MM.1S (cell line): Measurements from ENCODE around the gene FAS.
A peak's percentile ranks its signal among the peaks of the same experiment; 100 is the strongest.

Experiments used
- DNase-seq: peaks from one replicate; pipeline ENCODE4 v3.0.0-alpha.2; 2015
- H2AFZ ChIP-seq: fragments of 300-600 bp; sonication (generic); 2 replicates; pipeline ENCODE4 v1.6.0; 2016; ENCODE audit warnings: antibody characterized with exemption, low read length
- H3F3A ChIP-seq: fragments of 300-600 bp; sonication (generic); 2 replicates; pipeline ENCODE4 v1.6.1; 2016; ENCODE audit warnings: mild to moderate bottlenecking, antibody characterized with exemption, low read length, moderate library complexity, mixed read lengths; ENCODE audit not compliant: insufficient read depth
- H3K27ac ChIP-seq: fragments of 300-600 bp; sonication (generic); 2 replicates; pipeline ENCODE4 v1.5.1; 2016; ENCODE audit warnings: mild to moderate bottlenecking, low read length
- H3K27me3 ChIP-seq: fragments of 300-600 bp; sonication (generic); replicated peaks from 2 replicates; pipeline ENCODE4 v1.6.0; 2016; ENCODE audit warnings: low read length; ENCODE audit not compliant: insufficient read depth
- H3K36me3 ChIP-seq: fragments of 300-600 bp; sonication (generic); replicated peaks from 2 replicates; pipeline ENCODE4 v1.6.1; 2016; ENCODE audit warnings: mild to moderate bottlenecking, low read length, mixed read lengths; ENCODE audit not compliant: insufficient read depth
- H3K4me1 ChIP-seq: fragments of 300-600 bp; sonication (generic); 2 replicates; pipeline ENCODE4 v1.6.1; 2016; ENCODE audit warnings: low read length, mixed read lengths
- H3K4me2 ChIP-seq: fragments of 300-600 bp; sonication (generic); 2 replicates; pipeline ENCODE4 v1.6.0; 2016; ENCODE audit warnings: low read depth, low read length
- H3K4me3 ChIP-seq: fragments of 300-600 bp; sonication (generic); 2 replicates; pipeline ENCODE4 v1.5.1; 2016; ENCODE audit warnings: low read length, mixed read lengths
- H3K79me2 ChIP-seq: fragments of 300-600 bp; sonication (generic); 2 replicates; pipeline ENCODE4 v1.6.1; 2016; ENCODE audit warnings: mixed run types, low read length, mixed read lengths
- H3K9ac ChIP-seq: fragments of 300-600 bp; sonication (generic); 2 replicates; pipeline ENCODE4 v1.6.1; 2016; ENCODE audit warnings: low read length, mixed read lengths
- H3K9me2 ChIP-seq: fragments of 300-600 bp; sonication (generic); replicated peaks from 2 replicates; pipeline ENCODE4 v1.6.1; 2016; ENCODE audit warnings: mild to moderate bottlenecking, low read length, mixed read lengths; ENCODE audit not compliant: insufficient read depth
- H3K9me3 ChIP-seq: fragments of 300-600 bp; sonication (generic); replicated peaks from 2 replicates; pipeline ENCODE4 v1.6.1; 2016; ENCODE audit warnings: mild to moderate bottlenecking, low read length, mixed read lengths; ENCODE audit not compliant: insufficient read depth
- H4K20me1 ChIP-seq: fragments of 300-600 bp; sonication (generic); 2 replicates; pipeline ENCODE4 v1.6.1; 2016; ENCODE audit warnings: mild to moderate bottlenecking, low read length, moderate library complexity, mixed read lengths; ENCODE audit not compliant: insufficient read depth
- CTCF ChIP-seq: fragments of 300-600 bp; sonication (generic); IDR thresholded peaks from 2 replicates; pipeline ENCODE4 v1.5.1; 2016; ENCODE audit warnings: antibody characterized with exemption, low read length, mixed read lengths
- EZH2 ChIP-seq: fragments of 300-600 bp; sonication (generic); optimal IDR thresholded peaks from 2 replicates; pipeline ENCODE3; 2017; ENCODE audit warnings: low read depth, mild to moderate bottlenecking, antibody characterized with exemption, low read length, mixed read lengths
- EZH2phosphoT487 ChIP-seq: fragments of 300-600 bp; sonication (generic); IDR thresholded peaks from 2 replicates; pipeline ENCODE4 v1.6.1; 2018; ENCODE audit warnings: antibody characterized with exemption, low read length

The FAS gene

GRCh38 chr10:88975377-88975720 lies 15.2 kb upstream of the FAS start:
- 0 out of 2 replicates have a peak, but pooled peaks cover under 1% of the 10 kb centered on the region for H3K27me3 ChIP-seq
- no peaks in the 10 kb centered on the region for H4K20me1 ChIP-seq
- no peak overlapping the region for H3K27ac ChIP-seq
- no peaks in the 10 kb centered on the region for H3K4me1 ChIP-seq
- H3F3A ChIP-seq, result no peaks in the 10 kb centered on the region
- peak overlapping the region; percentile 55 for H3K4me3 ChIP-seq
- H3K79me2 ChIP-seq, result no peaks in the 10 kb centered on the region
- TF ChIP-seq CTCF, result no peak
- no peak for TF ChIP-seq EZH2
- no peak for TF ChIP-seq EZH2phosphoT487
- H3K36me3 ChIP-seq, result no peaks in the 10 kb centered on the region
- DNase-seq, result no peak
- H3K9me2 ChIP-seq, result no peaks in the 10 kb centered on the region
- peak overlapping the region; percentile 22; the same call in 1 of the 2 replicates for H3K9ac ChIP-seq
- no peaks in the 10 kb centered on the region for H3K9me3 ChIP-seq
- H2AFZ ChIP-seq, result peak overlapping the region; percentile 40; the same call in 1 of the 2 replicates
- H3K4me2 ChIP-seq, result peak overlapping the region; percentile 64

GRCh38 chr10:88978463-88978862 lies 12.1 kb upstream of the FAS start:
- TF ChIP-seq CTCF (no peak), EZH2 (no peak), EZH2phosphoT487 (no peak)
- no peak overlapping the region for H3K27ac ChIP-seq
- H3K4me2 ChIP-seq, result no peak overlapping the region
- H3K4me1 ChIP-seq, result no peaks in the 10 kb centered on the region
- H3K36me3 ChIP-seq, result no peaks in the 10 kb centered on the region
- no peaks in the 10 kb centered on the region for H4K20me1 ChIP-seq
- H2AFZ ChIP-seq, result no peak overlapping the region
- no peak overlapping the region for H3K9ac ChIP-seq
- no peaks in the 10 kb centered on the region for H3K27me3 ChIP-seq
- H3K9me3 ChIP-seq, result no peaks in the 10 kb centered on the region
- H3K9me2 ChIP-seq, result no peaks in the 10 kb centered on the region
- H3F3A ChIP-seq, result no peaks in the 10 kb centered on the region
- no peaks in the 10 kb centered on the region for H3K79me2 ChIP-seq
- no peak overlapping the region for H3K4me3 ChIP-seq
- DNase-seq, result no peak

- DNase-seq, result no peak
- TF ChIP-seq EZH2 (no peak), CTCF (no peak), EZH2phosphoT487 (no peak)
- Histone ChIP-seq H4K20me1 (no peaks in the 10 kb centered on the region), H3K4me1 (no peaks in the 10 kb centered on the region), H2AFZ (no peak overlapping the region), H3K27me3 (no peaks in the 10 kb centered on the region), H3F3A (no peaks in the 10 kb centered on the region), H3K4me2 (no peak overlapping the region), H3K9ac (no peak overlapping the region), H3K36me3 (no peaks in the 10 kb centered on the region), H3K9me2 (no peaks in the 10 kb centered on the region), H3K9me3 (no peaks in the 10 kb centered on the region), H3K79me2 (no peaks in the 10 kb centered on the region), H3K27ac (no peak overlapping the region), H3K4me3 (no peak overlapping the region)
These were observed 11.4 kb upstream of the FAS start for GRCh38 chr10:88979153-88979562.
